ENCODE measurements around the gene FAM53B. TPM values are rescaled to one million over a fixed set of nuclear protein-coding genes. Genes with fewer than 3 reads are reported as not detected.

Gene FAM53B
- total and polyA plus RNA-seq, 7 experiments from 2014 or later, result 3.9 to 51.5 (median 27.7) TPM

DNA sequence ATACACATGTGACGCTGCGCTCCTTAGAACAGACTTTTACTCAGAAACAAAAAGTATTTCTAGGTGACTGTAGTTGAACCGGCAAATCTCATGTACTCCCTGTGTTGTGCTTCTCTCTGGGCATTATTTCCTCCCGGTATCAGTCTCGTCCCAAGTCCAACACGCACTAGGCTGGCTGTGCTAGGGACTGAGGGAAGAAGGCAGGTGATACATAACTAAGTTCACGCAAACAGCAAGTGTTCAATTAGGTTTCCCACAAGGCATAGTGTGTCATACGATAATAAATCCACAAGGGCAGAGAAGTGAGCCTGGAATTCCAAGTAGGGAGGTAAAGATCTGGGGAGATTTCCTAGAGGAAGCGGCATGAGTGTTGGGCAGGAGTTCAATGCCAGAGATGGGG, 20.4 kb downstream of the FAM53B start:
- Mint-ChIP-seq H3K9me3 (no peaks in the 10 kb centered on the region), H3K27me3 (no peaks in the 10 kb centered on the region), H3K36me3 (peaks cover 0 to 19% (median 0%) of the 10 kb centered on the region in 5 donors), H3K4me1 (peaks cover 62 to 99% (median 84%) of the 10 kb centered on the region in 7 donors), H3K4me3 (peak overlapping the region; percentile 32 to 74 (median 56)), H3K27ac (peak overlapping the region; percentile 75 to 99 (median 90))
- Histone ChIP-seq H3K27ac (ENCODE audit: low read depth, low read length) (peak overlapping the region; percentile 64), H3K4me1 (ENCODE audit: control insufficient read depth in 2 of 2, insufficient read depth in 2 of 2, low read length in 2 of 2) (peaks cover 77 to 99% of the 10 kb centered on the region in 2 donors), H3K4me3 (ENCODE audit: low read length) (no peak overlapping the region), H3K36me3 (ENCODE audit: control insufficient read depth in 2 of 3, insufficient read depth in 3 of 3, low read length in 3 of 3) (no peaks in the 10 kb centered on the region), H3K9me3 (ENCODE audit: control insufficient read depth in 2 of 3, low read length in 3 of 3) (no peaks in the 10 kb centered on the region), H3K27me3 (ENCODE audit: control insufficient read depth in 2 of 2, insufficient read depth in 2 of 2, low read length in 2 of 2) (no peaks in the 10 kb centered on the region)
- no peak for DNase-seq
- POLR2A ChIA-PET, result interaction anchor here (0.9 to 17.4 kb wide), 4 partner anchors 8 to 53 kb away, joined by 3 to 271 read pairs (median 76); no protein-coding TSS in a partner anchor
- intact Hi-C loops (cut with micrococcal nuclease), result loop anchor here in 1 of 2 donors (1.0 kb wide), 2 partner anchors 9 to 17 kb away; no protein-coding TSS in a partner anchor
- CTCF ChIA-PET, result interaction anchor here (0.9 to 13.1 kb wide), 8 partner anchors 10 to 87 kb away, joined by 3 to 150 read pairs (median 4); partner anchors contain the start of gene FAM53B
- no peak for ATAC-seq

DNA sequence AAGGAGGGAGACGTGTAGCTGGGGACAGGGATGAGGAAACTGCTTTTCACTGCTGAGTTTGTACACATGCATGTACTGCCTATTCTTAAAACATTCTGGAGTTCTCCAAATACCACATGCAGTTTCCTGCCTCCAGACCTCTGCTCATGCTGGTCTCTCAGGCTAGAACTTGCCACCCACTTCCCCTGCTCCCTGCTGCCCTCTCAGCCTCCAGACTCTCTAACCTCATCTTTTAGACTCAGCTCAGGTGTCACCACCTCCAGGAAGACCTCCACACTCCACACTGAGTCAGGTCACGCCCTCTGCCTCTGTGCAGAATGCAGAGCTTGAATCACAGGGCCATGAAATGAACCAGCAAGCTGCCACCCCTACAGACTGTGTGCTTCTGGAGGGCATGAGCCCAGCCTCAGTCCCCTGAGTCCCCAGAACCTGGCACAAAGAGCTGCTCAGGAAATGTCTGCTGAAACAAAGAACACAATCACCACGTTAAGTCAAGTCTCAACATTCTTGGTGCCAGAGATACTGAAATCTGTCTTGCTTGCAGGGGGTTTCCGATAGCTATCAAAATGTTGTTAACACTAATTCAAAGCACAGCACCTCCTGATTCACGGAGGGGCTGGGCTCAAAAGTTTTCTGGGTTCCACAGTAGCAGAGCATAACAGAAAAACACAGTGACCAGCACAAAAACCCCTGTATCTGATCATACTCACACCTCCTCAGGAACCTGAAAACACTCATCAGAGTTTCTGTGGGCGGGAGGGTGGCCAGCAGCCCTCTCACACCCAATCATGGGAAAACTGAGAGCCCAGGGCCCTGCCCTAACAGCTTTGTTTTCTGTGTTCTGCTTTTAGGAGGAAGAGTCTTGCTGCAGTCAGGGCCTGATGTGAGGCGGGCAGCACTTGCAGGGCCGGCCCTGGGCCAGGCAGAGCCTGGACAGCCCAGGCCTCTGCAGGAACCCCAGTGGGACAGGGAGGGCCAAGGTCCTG, 21.1 kb downstream of the FAM53B start:
- Mint-ChIP-seq H3K9me3 (no peaks in the 10 kb centered on the region), H3K27ac (peak overlapping the region; percentile 75 to 99 (median 90)), H3K4me3 (peak overlapping the region; percentile 42 to 74 (median 56)), H3K4me1 (peaks cover 62 to 99% (median 84%) of the 10 kb centered on the region in 7 donors), H3K36me3 (peaks cover 0 to 16% (median 0%) of the 10 kb centered on the region in 5 donors), H3K27me3 (no peaks in the 10 kb centered on the region)
- intact Hi-C loops (cut with micrococcal nuclease), result loop anchor here in 1 of 2 donors (1.0 kb wide), 2 partner anchors 10 to 18 kb away; no protein-coding TSS in a partner anchor
- H3K27ac ChIP-seq (ENCODE audit: low read depth, low read length), result peak overlapping the region; percentile 64
- ChIA-PET POLR2A (interaction anchor here (0.9 to 17.4 kb wide), 9 partner anchors 8 to 76 kb away, joined by 3 to 271 read pairs (median 6); no protein-coding TSS in a partner anchor), CTCF (interaction anchor here (0.9 to 13.1 kb wide), 7 partner anchors 11 to 76 kb away, joined by 3 to 150 read pairs (median 58); no protein-coding TSS in a partner anchor)
- DNase-seq (peak in 4 of 9 donors; percentile 41 to 56 (median 52)), ATAC-seq (peak; percentile 43)
- H3K4me3 ChIP-seq (ENCODE audit: low read length), result no peak overlapping the region
- peaks cover 77 to 98% of the 10 kb centered on the region in 2 donors for H3K4me1 ChIP-seq (ENCODE audit: control insufficient read depth in 2 of 2, insufficient read depth in 2 of 2, low read length in 2 of 2)
- H3K27me3 ChIP-seq (ENCODE audit: control insufficient read depth in 2 of 2, insufficient read depth in 2 of 2, low read length in 2 of 2), result no peaks in the 10 kb centered on the region
- no peaks in the 10 kb centered on the region for H3K36me3 ChIP-seq (ENCODE audit: control insufficient read depth in 2 of 3, insufficient read depth in 3 of 3, low read length in 3 of 3)
- no peaks in the 10 kb centered on the region for H3K9me3 ChIP-seq (ENCODE audit: control insufficient read depth in 2 of 3, low read length in 3 of 3)

DNA sequence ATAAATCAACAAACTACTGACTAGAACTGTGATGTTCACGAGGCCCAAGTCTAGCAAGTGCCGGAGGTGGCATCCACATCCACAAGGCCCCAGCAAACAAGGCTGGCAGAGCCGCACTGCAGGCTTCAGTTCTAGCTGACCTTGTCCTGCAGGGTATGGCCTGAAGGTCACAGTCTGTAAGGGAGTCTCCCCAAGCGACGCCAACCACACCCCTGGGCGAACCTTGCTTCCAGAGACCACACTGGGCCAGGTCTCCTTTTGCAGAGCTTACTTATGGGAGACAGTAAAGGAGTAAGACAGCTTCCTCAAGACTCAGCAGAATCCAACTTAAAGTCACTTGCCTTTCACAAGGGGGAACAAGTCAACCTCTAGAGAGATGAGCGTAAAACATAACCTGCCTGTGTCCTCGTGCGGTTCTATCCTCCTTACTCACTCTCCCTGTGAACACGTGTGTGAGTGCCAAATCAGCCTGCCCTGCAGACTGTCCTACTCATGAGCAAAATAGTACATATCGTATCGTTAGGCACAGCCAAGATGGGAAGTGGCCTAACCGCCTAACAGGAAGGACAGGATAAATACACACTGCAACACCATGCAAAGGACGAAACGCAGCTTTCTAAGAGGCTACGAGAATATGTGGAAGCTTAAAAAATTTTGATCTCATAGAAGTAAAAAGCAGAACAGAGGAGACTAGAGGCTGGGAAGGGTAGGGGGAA, 22.7 kb downstream of the FAM53B start:
- Histone ChIP-seq H3K4me1 (ENCODE audit: control insufficient read depth in 2 of 2, insufficient read depth in 2 of 2, low read length in 2 of 2) (peaks cover 80 to 98% of the 10 kb centered on the region in 2 donors), H3K27me3 (ENCODE audit: control insufficient read depth in 2 of 2, insufficient read depth in 2 of 2, low read length in 2 of 2) (no peaks in the 10 kb centered on the region), H3K4me3 (ENCODE audit: low read length) (no peak overlapping the region), H3K36me3 (ENCODE audit: control insufficient read depth in 2 of 3, insufficient read depth in 3 of 3, low read length in 3 of 3) (no peaks in the 10 kb centered on the region), H3K27ac (ENCODE audit: low read depth, low read length) (peak overlapping the region; percentile 33), H3K9me3 (ENCODE audit: control insufficient read depth in 2 of 3, low read length in 3 of 3) (no peaks in the 10 kb centered on the region)
- CTCF ChIA-PET, result interaction anchor here (5.3 to 13.1 kb wide), 5 partner anchors 13 to 74 kb away, joined by 25 to 150 read pairs (median 81); no protein-coding TSS in a partner anchor
- Mint-ChIP-seq H3K27ac (peak overlapping the region; percentile 72 to 99 (median 85)), H3K4me1 (peaks cover 69 to 99% (median 85%) of the 10 kb centered on the region in 7 donors), H3K9me3 (no peaks in the 10 kb centered on the region), H3K36me3 (peaks cover 0 to 28% (median 0%) of the 10 kb centered on the region in 5 donors), H3K27me3 (no peaks in the 10 kb centered on the region), H3K4me3 (peak overlapping the region; percentile 1 to 74 (median 56))
- POLR2A ChIA-PET, result interaction anchor here (0.9 to 17.4 kb wide), 10 partner anchors 10 to 73 kb away, joined by 3 to 271 read pairs (median 6); no protein-coding TSS in a partner anchor
- intact Hi-C loops (cut with micrococcal nuclease), result no loop called here
- DNase-seq (no peak), ATAC-seq (peak; percentile 21)

GRCh38 chr10:124719213-124719851, 24.8 kb downstream of the FAM53B start:
- Mint-ChIP-seq H3K4me3 (peak overlapping the region; percentile 46 to 91 (median 73)), H3K27ac (peak overlapping the region; percentile 83 to 99 (median 94)), H3K9me3 (no peaks in the 10 kb centered on the region), H3K36me3 (peaks cover 0 to 31% (median 0%) of the 10 kb centered on the region in 5 donors), H3K4me1 (peaks cover 80 to 99% (median 88%) of the 10 kb centered on the region in 7 donors), H3K27me3 (no peaks in the 10 kb centered on the region)
- no peaks in the 10 kb centered on the region for H3K27me3 ChIP-seq (ENCODE audit: control insufficient read depth in 2 of 2, insufficient read depth in 2 of 2, low read length in 2 of 2)
- peak overlapping the region; percentile 19 for H3K4me3 ChIP-seq (ENCODE audit: low read length)
- H3K9me3 ChIP-seq (ENCODE audit: control insufficient read depth in 2 of 3, low read length in 3 of 3), result no peaks in the 10 kb centered on the region
- peaks cover 82 to 96% of the 10 kb centered on the region in 2 donors for H3K4me1 ChIP-seq (ENCODE audit: control insufficient read depth in 2 of 2, insufficient read depth in 2 of 2, low read length in 2 of 2)
- ChIA-PET POLR2A (interaction anchor here (0.6 to 17.4 kb wide), 18 partner anchors 12 to 189 kb away, joined by 3 to 271 read pairs (median 11); no protein-coding TSS in a partner anchor), CTCF (interaction anchor here (1.0 to 13.1 kb wide), 21 partner anchors 10 to 184 kb away, joined by 3 to 150 read pairs (median 11); no protein-coding TSS in a partner anchor)
- peak in 8 of 9 donors; percentile 49 to 85 (median 80) for DNase-seq
- H3K27ac ChIP-seq (ENCODE audit: low read depth, low read length), result peak overlapping the region; percentile 72
- intact Hi-C loops (cut with micrococcal nuclease), result loop anchor here (1.0 to 2.0 kb wide), 13 partner anchors 14 to 189 kb away; no protein-coding TSS in a partner anchor
- H3K36me3 ChIP-seq (ENCODE audit: control insufficient read depth in 2 of 3, insufficient read depth in 3 of 3, low read length in 3 of 3), result no peaks in the 10 kb centered on the region
- ATAC-seq, result peak; percentile 63

GRCh38 chr10:124717911-124718741, 26.1 kb downstream of the FAM53B start:
- H3K9me3 ChIP-seq (ENCODE audit: control insufficient read depth in 2 of 3, low read length in 3 of 3), result no peaks in the 10 kb centered on the region
- H3K27me3 Mint-ChIP-seq, result no peaks in the 10 kb centered on the region
- DNase-seq, result peak in 8 of 9 donors; percentile 38 to 90 (median 66)
- H3K27ac Mint-ChIP-seq, result peak overlapping the region; percentile 83 to 99 (median 94)
- intact Hi-C loops (cut with micrococcal nuclease), result loop anchor here (1.0 to 2.0 kb wide), 3 partner anchors 22 to 39 kb away; no protein-coding TSS in a partner anchor
- peak overlapping the region; percentile 72 for H3K27ac ChIP-seq (ENCODE audit: low read depth, low read length)
- ChIA-PET CTCF (interaction anchor here (0.8 to 13.1 kb wide), 25 partner anchors 9 to 187 kb away, joined by 3 to 150 read pairs (median 10); no protein-coding TSS in a partner anchor), POLR2A (interaction anchor here (0.6 to 17.4 kb wide), 22 partner anchors 13 to 99 kb away, joined by 3 to 271 read pairs (median 8); no protein-coding TSS in a partner anchor)
- H3K27me3 ChIP-seq (ENCODE audit: control insufficient read depth in 2 of 2, insufficient read depth in 2 of 2, low read length in 2 of 2), result no peaks in the 10 kb centered on the region
- peaks cover 82 to 96% of the 10 kb centered on the region in 2 donors for H3K4me1 ChIP-seq (ENCODE audit: control insufficient read depth in 2 of 2, insufficient read depth in 2 of 2, low read length in 2 of 2)
- peaks cover 0 to 31% (median 0%) of the 10 kb centered on the region in 5 donors for H3K36me3 Mint-ChIP-seq
- peaks cover 78 to 99% (median 88%) of the 10 kb centered on the region in 7 donors for H3K4me1 Mint-ChIP-seq
- H3K4me3 Mint-ChIP-seq, result peak overlapping the region; percentile 46 to 91 (median 74)
- H3K36me3 ChIP-seq (ENCODE audit: control insufficient read depth in 2 of 3, insufficient read depth in 3 of 3, low read length in 3 of 3), result no peaks in the 10 kb centered on the region
- H3K4me3 ChIP-seq (ENCODE audit: low read length), result peak overlapping the region; percentile 19
- no peaks in the 10 kb centered on the region for H3K9me3 Mint-ChIP-seq
- peak; percentile 85 for ATAC-seq

All from naive thymus-derived CD4-positive, alpha-beta T cell (primary cell).